HG02678 (cell line): ENCODE results near the gene GLRB.
A peak's percentile ranks its signal among the peaks of the same experiment; 100 is the strongest.
"Not testable (repeated sequence)": the region's sequence is repeated elsewhere in the genome, so short reads cannot be mapped to it uniquely, and the experiment has no call there.

Experiments
- ATAC-seq: cut with Tn5 transposase; IDR thresholded peaks from one replicate; pipeline ENCODE4 v1.9.1; 2021; ENCODE audit warnings: mild to moderate bottlenecking, moderate library complexity; ENCODE audit not compliant: unreplicated experiment

Gene GLRB

DNA sequence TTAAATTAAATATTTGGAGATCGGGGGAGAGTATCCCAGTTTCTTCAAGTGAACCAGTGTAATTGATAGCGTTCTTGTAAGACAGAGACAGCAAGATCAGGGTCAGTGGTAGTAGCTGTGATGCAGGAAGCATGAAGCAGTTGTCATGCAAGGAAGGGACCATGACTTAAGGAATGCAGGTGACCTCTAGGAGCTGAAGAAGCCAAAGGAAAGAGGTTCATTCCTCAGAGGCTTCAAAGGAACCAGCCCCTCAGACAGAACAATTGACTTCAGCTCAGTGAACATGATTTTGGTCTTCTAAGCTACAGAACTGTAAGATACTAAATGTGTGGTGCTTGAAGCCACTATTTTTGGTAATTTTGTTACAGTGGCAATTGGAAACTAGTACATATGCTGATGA is 51.6 kb downstream of the GLRB start:
- ATAC-seq, result no peak

DNA sequence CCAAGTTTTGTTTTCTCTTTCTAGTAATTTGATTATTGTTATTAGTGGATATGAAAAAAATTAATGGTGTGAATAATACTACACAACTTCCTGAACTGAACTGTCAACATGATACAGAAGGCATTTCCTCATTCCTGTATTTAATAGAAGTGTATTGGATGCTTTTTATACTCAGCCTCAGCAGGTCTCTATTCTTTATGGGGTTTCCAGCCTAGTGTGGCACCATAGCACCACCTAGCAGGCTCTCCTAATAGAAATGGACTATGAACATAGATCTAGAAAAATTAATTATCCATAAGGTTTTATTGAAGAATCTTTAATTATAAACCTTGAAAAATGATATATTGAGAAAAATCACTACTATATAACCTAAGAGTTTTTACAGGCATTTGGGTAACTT is 52.4 kb downstream of the GLRB start:
- no peak for ATAC-seq

DNA sequence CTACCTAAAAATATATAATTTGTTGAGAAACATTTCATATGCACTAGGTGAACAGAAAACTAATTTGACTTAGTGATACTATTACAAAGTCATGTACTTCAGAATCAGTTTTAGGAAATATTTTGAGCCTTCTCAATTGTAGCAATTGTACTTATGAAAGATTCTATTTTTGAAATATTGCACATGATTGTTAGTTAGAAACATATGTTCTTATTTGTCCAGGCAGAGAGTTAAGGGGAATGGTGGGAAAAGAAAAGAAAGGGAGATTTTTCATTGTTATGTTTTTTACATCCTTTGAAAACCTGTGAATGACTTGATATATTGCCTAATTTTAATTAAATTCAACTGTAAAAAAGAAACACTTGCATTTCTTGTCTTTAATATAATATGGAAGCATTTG is 66.0 kb downstream of the GLRB start:
- no peak for ATAC-seq

DNA sequence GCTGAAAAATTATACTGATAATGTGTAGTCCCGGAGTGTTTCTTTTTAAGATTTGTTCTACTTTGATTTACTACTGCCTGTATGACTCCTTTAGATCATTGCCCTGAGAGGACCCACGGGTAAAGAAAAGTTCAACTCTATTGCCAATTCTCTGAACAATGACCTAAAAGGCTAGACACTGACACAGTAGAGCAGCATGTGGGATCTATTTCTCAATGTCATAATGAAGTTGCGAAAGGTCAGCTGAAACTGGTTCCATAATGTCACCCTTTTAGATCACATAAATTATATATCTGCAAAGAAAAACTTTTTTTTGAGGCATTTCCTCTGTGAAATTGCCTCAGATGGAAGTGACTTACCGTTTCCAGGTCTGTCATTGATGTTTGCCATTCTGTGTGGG is 67.4 kb downstream of the GLRB start:
- no peak for ATAC-seq

GRCh38 chr4:157151711-157152110 is 75.8 kb downstream of the GLRB start:
- ATAC-seq, result no peak

DNA sequence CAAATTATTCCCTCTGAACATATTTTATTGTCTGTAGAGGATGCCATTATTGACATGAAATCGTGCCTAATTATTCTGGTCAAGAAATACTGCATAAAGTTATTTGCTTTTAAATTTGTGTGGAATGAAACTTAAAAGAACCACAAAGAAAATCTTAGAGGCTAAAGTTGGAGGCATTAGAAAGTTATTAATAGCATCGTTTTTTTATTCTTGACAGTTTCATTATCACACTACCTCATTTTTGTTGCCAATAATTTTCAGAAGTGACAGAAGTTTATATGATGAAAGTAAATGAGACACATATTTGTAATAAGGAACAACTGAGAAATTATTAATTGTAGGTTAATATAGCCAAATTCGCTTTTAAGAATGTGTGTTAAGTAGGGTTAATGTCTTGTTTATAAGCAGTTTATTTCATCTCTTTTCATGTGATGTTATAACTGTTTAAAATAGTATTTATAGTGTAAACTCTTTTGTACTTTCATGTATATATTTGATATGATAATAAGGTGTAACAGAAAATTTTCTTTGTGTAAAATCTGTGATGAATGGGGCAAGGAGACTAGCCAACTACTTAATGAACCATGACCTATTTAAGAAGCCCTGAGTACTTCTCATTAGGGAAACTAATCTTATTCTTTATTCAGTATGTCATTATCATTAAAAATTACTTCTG is 90.1 kb downstream of the GLRB start:
- no peak for ATAC-seq

- ATAC-seq, result no peak
Measured at GRCh38 chr4:157170321-157170720, 94.4 kb downstream of the GLRB start.

- ATAC-seq, result no peak
Measured at GRCh38 chr4:157172011-157172410, 96.1 kb downstream of the GLRB start.

GRCh38 chr4:157180268-157180667 is 104.3 kb downstream of the GLRB start:
- not testable (repeated sequence) for ATAC-seq

- ATAC-seq, result no peak
Measured at GRCh38 chr4:157184300-157184699, 108.3 kb downstream of the GLRB start.

DNA sequence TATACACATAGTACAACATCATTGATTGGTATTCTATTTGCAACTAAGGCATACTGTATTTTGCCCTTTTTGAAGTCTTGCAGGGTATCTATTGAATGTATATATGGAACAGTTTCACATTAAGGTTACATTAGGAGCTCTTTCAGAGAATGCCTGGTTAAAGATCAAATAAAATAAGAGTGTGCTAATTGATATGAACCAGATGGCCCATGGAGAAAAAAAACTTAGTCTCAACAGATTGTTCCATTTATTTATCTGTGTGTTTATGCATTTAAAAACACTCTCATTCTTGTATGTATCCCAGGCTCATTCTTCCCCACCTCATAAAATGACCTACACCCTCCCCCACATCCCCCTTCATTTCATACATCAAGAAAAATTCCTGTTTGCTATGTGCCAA is 109.4 kb downstream of the GLRB start:
- no peak for ATAC-seq

DNA sequence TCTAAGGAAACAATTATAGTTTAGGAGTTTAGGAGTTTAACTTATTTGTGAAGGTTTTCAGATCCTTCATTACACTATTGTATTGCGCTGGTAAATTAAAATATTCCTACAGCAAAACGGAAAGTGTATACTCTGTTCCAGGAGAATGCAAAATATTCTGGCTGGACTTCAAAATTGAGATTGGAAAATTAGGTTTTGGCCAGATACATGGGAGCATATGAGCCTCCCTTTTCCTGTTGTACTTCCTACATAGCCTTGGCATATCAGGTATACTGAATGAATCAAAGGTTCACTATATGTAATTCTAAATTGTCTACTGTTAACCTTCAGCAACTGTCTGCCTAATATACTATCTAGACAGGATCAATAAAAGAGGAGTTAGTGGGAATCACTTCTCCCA is 119.4 kb downstream of the GLRB start:
- ATAC-seq, result no peak

- no peak for ATAC-seq
Measured at GRCh38 chr4:157196046-157196445, 120.1 kb downstream of the GLRB start.

DNA sequence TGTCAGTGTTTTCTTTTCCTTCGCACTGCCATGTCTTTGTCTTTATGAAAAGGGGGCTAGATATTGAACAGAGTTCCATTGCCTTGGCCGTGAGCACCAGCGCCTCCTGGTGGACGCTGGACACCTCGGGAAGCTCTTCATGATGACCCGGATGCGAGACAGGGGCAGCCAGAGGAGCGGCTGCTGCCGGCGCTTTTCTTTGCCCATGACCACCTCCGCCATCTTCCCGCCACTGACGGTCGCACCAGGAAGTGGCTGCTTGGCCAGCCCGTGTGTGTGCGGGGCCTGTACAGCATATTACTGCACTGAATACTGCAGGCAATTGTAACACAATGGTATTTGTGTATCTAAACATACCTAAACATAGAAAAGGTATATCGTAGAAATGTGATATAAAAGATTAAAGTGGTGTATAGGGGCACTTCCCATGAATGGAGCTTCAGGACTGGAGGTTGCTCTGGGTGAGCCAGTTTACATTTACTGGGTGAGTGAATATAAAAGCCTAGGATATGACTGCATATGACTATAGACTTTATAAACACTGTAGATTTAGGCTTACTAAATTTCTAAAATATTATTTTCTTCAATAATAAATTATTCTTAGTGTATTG is 128.8 kb downstream of the GLRB start:
- peak; percentile 54 for ATAC-seq

- no peak for ATAC-seq
Measured at GRCh38 chr4:157217708-157218107, 141.8 kb downstream of the GLRB start.

- ATAC-seq, result no peak
Measured at GRCh38 chr4:157219711-157220370, 143.9 kb downstream of the GLRB start.

- peak; percentile 57 for ATAC-seq
Measured at GRCh38 chr4:157220371-157220881, 144.5 kb downstream of the GLRB start, which contains the start of gene GRIA2. Gene GRIA2 (plus strand): TSS chr4:157220728. CDS start chr4:157221043, 315 bp downstream.

DNA sequence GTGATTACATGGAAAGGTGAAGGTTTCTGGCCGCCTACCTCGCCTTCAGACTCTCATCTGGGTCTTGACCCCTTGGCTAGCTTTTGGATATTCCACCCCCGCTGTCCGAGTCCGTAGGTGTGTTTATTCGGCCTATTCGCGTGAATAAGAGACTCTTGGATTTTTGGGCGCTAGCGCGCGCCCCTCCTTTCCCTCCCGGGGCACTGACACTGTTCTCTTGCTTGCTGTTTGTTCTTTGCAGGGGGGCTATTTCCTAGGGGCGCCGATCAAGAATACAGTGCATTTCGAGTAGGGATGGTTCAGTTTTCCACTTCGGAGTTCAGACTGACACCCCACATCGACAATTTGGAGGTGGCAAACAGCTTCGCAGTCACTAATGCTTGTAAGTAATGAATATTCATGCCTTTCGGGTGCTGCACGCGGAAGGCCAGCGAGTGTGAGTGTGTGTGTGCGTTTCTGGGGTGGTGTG is 145.5 kb downstream of the GLRB start:
- ATAC-seq, result no peak
